Measurements from ENCODE around the gene EFCAB12.

EFCAB12 gene

GRCh38 chr3:129442947-129443346 is 14.5 kb upstream of the EFCAB12 start:
- no peak for FAIRE-seq

DNA sequence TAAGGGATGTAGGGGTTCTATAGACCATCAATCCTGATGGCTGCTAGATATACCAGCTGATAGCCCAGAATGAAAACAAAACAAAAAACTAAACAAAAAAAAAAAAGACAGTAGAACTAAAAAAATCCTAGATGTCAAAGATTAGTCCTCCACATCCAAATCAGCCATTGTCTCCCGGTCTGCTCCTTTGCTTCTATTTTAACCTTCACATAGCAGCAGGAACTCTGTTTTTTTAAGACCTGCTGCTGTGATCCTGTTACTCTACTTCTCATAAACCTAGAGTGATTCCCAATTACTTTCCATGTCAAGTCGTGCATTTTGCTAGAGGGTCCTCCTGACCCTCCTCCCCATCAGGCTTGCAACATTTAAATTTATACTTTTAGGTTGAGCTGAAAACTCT is 14.1 kb upstream of the EFCAB12 start:
- no peak for FAIRE-seq

DNA sequence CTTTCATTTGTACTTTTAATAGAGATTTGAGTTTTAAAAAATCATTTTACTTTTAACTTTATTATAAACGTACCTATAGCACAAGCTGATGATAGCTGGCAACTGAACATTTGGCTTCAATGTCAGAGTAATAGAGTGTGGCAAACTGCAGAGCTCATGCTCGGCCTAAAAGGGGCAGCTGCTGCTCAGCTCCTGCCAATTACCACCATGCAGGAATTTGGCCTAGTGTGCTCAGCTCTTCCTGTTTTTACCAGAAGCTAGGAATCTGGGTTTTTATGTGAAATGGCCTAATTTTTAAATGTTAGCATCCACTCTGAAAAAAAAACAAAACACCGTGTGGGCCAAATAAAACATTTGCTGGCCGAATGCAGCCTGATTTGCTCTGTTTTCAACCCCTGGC is 13.3 kb upstream of the EFCAB12 start:
- no peak for FAIRE-seq

DNA sequence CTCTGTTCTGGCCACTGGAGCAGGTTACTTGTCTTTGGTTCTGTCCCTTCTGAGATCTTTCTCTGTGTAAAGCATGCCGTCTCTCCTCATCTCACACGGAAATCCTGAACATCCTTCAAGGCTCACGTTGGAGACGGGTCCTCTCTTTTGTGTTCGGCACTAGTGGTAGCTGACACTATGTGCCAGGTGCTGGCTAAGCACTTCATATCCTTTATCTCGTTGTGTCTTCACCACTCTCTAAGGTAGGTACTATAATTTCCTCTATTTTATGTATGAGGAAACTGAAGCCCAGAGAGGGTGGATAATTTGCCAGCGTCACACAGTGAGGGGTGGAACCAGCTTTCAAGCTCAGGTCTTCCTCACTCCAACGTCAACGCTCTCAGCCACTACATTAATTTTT is 12.8 kb upstream of the EFCAB12 start:
- no peak for FAIRE-seq

- no peak for FAIRE-seq
Observed at GRCh38 chr3:129440618-129441190, 12.3 kb upstream of the EFCAB12 start.

- FAIRE-seq, result peak; percentile 99
Observed at GRCh38 chr3:129439817-129440617, 11.6 kb upstream of the EFCAB12 start, which contains the start of the genes IFT122 and MBD4. Gene IFT122, plus strand, starts transcription at chr3:129440224. Its CDS starts 107 bp downstream, at chr3:129440331. Gene MBD4, minus strand, starts transcription at chr3:129439948. Its CDS starts 115 bp downstream, at chr3:129439833.

DNA sequence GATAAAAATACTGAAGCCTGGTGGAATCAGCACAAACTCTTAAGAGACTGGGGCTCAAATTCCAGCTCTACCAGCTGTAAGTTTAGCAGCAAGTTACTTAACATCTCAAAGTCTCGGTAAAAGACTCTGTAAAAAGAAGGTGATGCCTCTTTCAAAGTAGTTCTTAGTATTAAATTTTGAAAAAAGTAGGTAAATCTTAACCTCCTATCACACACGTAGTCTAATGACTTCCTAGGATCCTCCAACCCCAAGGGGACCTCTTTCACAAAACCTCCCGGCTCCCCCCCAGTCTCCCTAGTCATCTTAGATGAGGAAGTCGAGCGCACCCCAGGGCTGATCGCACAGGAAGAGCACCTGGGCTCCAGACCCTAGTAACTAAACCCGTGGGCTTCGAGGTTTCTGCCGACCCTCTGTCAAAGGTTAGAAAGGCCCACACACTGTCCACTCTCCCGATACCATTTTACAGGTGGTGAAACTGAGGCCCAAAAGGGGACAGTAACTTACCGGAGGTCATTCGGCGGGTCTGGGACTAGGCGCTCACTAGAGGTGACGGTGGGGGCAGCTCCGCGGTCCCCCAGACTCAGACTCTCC is 10.9 kb upstream of the EFCAB12 start:
- FAIRE-seq, result no peak

- FAIRE-seq, result no peak
Observed at GRCh38 chr3:129435367-129435766, 6.9 kb upstream of the EFCAB12 start.

DNA sequence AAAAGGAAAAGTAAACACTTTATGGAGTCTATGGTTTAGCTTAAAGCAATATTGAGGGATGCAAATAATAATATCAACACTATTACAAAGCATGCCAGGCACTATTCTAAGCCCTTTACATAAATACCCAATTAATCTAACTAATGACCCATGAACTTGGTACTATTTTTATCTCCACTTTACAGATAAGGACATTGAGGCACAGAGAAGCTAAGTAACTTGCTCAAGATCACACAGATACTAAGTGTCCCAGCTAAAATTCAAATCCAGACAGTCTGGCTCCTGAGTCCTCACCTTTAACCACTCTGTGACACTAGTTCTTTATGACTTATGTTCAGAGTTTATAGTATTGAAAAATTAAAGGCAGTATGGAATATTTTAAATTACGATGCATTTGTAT is 5.7 kb upstream of the EFCAB12 start:
- FAIRE-seq, result no peak

- no peak for FAIRE-seq
Observed at GRCh38 chr3:129433565-129433964, 5.1 kb upstream of the EFCAB12 start.

DNA sequence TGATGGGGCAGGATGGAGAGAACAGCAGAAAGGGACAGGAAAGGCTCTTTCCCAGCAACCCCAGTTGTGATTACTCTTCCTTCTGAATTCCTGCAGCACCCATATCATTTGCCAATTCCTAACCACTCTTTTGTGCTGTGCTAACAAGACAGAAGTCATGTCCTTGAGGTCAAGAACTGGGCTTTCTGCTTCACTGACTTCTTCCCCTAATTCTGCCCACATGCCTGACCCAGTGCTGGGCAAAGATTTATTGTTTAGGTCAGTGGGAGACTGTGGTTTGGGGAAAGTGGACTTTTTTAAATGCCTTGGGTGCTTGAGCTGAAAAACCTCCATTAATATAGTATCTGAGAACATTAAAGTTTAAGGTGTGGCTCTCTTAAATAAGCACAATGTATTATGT is 4.2 kb upstream of the EFCAB12 start:
- no peak for FAIRE-seq

GRCh38 chr3:129432036-129432435 is 3.6 kb upstream of the EFCAB12 start:
- FAIRE-seq, result no peak

DNA sequence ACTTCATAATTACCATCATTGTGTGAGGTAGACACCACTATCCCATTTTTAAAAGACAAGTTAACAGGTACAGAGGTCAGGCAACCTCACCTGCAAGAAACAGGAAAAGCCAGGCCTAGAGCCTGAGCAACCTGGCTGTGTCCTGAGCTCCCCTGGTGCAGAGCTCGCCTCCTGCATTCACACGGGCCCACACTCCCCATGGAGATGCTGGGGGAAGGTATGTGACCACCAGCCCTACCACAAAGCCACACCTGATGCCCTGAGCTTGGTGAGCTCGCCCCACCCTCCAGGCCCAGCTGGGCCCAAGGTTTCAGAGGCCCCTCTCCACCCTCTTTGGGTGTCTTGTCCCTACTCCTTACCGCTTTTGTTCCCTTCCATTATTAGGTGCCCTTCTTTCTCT is 1.2 kb upstream of the EFCAB12 start:
- FAIRE-seq, result no peak

DNA sequence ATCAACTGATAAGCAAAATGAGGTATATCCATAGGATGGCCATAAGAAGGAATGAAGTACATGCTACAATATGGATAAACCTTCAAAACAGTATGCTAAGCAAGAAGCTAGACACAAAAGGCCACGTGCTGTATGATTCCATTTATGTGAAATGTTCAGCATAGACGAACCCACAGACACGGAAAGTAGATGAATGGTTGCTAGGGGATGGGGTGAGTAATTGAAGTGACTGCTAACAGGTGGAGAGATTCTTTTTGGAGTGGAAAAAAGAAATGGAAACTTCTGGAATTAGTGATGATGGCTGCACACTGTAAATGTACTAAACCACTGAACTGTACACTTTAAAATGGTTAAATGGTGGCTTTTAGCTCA is 630 bp upstream of the EFCAB12 start:
- FAIRE-seq, result no peak

- FAIRE-seq, result no peak
Observed at GRCh38 chr3:129428007-129428375, 445 bp downstream of the EFCAB12 start.

- FAIRE-seq, result no peak
Observed at GRCh38 chr3:129425619-129426018, 2.8 kb downstream of the EFCAB12 start.

- FAIRE-seq, result no peak
Observed at GRCh38 chr3:129425213-129425612, 3.2 kb downstream of the EFCAB12 start.

DNA sequence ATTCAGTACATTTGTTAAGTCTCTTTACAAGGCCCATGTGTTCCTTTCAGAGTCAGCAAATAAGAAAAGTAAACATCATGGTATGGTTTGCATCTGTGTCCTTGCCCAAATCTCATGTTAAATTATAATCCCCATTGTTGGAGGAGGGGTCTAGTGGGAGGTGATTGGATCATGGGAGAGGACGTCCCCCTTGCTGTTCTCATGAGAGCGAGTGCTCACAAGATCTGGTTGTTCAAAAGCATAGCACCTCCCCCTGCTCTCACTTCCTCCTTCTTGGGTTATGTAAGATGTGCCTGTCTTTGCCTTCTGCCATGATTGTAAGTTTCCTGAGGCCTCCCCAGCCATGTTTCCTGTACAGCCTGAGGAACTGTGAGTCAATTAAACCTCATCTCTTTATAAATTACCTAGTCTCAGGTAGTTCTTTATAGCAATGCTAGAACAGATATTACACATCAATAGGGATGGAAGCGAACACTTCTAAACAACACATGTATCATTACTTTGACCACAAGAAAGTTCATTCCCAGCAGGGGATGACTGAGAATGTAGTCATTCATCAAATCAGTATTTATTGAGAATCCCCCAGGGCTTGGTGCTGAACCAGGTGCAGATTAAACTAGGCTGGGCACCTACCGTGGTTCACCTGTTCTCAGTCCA is 4.1 kb downstream of the EFCAB12 start:
- no peak for FAIRE-seq

DNA sequence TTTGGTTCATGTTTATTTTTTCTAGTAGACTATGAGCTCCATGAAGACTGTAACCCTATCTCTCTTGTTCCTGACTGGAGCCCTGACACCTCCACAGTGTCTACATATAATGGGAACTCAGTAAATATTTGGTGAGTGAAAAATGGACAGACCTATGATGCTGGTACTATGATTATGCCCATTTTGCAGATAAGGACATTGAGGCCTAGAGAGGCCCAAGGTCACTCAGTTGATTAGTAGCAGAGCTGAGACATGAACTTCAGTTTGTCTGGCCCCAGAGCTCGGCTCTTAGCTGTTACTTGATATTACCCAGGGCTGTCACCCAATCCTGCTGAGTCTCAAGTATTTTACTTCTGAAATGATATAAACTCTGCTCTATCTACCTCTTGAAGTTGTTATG is 5.5 kb downstream of the EFCAB12 start:
- no peak for FAIRE-seq

DNA sequence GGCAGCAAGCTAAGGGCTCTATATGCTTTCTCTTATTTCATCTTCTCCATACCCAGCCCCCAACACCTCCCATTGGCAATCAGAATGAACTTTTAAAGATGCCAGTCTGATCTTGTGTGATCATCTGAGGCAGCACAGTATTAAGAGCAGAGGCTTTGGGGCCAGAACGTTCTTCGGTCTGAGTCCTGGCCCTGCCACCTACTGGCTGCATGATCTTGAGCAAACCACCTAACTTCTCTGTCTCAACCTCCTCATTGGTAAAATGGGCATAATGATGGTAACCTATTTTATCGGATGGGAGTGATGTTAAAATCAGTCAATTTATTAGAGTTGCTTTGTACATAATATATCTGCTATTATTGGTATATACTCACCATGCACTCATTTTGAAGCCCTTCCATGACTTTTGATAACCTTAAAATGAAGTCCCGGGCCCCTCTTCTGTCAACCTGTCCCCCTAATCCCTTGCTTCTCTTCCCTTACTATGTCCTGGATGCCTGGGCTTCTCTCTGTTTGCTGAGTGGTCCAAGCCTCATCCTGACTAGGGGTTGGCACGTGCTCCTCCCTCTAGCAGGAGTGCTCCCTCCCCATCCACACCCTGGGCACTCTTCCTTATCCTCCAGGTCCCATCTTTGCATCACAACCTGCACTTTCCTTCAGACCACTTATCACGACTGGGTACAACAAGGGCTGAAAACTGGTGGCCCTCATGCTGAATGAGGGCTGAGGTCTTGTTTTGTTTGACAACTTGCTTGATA is 6.3 kb downstream of the EFCAB12 start:
- no peak for FAIRE-seq

- no peak for FAIRE-seq
Observed at GRCh38 chr3:129421236-129421883, 7.1 kb downstream of the EFCAB12 start.

DNA sequence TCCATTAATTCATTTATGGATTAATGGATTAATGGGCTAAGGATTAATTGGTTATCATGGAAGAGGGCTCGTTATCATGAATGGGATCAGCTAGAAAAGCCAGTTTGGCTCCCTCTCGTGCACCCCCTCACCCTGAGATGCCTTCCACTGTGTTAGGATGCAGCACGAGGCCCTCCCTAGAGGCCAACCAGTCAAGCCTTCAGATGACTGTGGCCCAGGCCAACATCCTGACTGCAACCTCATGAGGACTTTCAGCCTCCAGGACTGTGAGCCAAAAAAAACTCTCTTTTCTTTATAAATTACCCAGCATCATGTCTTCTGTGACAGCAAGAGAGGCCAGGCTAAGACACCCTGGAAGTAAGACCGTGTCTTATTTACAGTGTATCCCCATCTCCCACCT is 9.0 kb downstream of the EFCAB12 start:
- FAIRE-seq, result no peak

Data from A204.1 (cell line).